ENCODE results near the gene AGGF1.

DNA sequence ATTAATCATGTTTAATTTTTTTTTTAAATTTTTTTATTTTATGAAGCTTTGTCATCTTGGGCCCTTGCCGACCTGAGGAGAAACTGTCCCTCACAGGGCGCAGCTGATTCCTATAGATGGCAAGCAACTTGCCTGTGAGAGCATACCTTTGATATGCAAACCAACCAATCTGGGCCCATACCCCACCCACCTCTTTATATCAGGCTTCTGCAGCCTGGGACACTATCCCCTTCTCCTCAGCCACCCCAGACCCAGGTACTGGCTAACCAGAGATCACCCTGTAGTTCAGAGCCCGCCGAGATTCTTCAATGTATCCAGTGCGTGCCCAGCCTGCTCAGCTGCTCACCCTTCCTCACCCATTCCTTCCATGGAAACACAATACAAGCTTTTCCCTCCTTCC lies 18.7 kb upstream of the AGGF1 start:
- no peak for TF ChIP-seq NR2C2 (CRISPR knock-in tag; IDR thresholded peaks at IDR 0.05)
- TF ChIP-seq, protein P1, sequence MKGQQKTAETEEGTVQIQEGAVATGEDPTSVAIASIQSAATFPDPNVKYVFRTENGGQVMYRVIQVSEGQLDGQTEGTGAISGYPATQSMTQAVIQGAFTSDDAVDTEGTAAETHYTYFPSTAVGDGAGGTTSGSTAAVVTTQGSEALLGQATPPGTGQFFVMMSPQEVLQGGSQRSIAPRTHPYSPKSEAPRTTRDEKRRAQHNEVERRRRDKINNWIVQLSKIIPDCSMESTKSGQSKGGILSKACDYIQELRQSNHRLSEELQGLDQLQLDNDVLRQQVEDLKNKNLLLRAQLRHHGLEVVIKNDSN (CRISPR knock-in tag; IDR thresholded peaks at IDR 0.05): no peak
- TF ChIP-seq CREM (CRISPR knock-in tag; IDR thresholded peaks at IDR 0.05): no peak
- TF ChIP-seq, protein P2, sequence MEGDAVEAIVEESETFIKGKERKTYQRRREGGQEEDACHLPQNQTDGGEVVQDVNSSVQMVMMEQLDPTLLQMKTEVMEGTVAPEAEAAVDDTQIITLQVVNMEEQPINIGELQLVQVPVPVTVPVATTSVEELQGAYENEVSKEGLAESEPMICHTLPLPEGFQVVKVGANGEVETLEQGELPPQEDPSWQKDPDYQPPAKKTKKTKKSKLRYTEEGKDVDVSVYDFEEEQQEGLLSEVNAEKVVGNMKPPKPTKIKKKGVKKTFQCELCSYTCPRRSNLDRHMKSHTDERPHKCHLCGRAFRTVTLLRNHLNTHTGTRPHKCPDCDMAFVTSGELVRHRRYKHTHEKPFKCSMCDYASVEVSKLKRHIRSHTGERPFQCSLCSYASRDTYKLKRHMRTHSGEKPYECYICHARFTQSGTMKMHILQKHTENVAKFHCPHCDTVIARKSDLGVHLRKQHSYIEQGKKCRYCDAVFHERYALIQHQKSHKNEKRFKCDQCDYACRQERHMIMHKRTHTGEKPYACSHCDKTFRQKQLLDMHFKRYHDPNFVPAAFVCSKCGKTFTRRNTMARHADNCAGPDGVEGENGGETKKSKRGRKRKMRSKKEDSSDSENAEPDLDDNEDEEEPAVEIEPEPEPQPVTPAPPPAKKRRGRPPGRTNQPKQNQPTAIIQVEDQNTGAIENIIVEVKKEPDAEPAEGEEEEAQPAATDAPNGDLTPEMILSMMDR (IDR thresholded peaks at IDR 0.05): no peak
- TF ChIP-seq ZNF317 (CRISPR knock-in tag; IDR thresholded peaks at IDR 0.05; ENCODE audit: borderline replicate concordance, low read depth): no peak
- no peak for TF ChIP-seq ATF1 (CRISPR knock-in tag; IDR thresholded peaks at IDR 0.05)
- no peak for TF ChIP-seq OVOL2 (CRISPR knock-in tag; IDR thresholded peaks at IDR 0.05; ENCODE audit: borderline replicate concordance)
- TF ChIP-seq, protein P3, sequence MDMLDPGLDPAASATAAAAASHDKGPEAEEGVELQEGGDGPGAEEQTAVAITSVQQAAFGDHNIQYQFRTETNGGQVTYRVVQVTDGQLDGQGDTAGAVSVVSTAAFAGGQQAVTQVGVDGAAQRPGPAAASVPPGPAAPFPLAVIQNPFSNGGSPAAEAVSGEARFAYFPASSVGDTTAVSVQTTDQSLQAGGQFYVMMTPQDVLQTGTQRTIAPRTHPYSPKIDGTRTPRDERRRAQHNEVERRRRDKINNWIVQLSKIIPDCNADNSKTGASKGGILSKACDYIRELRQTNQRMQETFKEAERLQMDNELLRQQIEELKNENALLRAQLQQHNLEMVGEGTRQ (CRISPR knock-in tag; IDR thresholded peaks at IDR 0.05): no peak
- TF ChIP-seq FOXP4 (CRISPR knock-in tag; IDR thresholded peaks at IDR 0.05): no peak
- TF ChIP-seq ATF6 (CRISPR knock-in tag; IDR thresholded peaks at IDR 0.05): no peak
- no peak for TF ChIP-seq CREB1 (CRISPR knock-in tag; IDR thresholded peaks at IDR 0.05)
- no peak for TF ChIP-seq MLX (CRISPR knock-in tag; IDR thresholded peaks at IDR 0.05)
- no peak for TF ChIP-seq TEAD1 (CRISPR knock-in tag; IDR thresholded peaks at IDR 0.05)
